DOHH2 (cell line): ENCODE results near the gene PIN4.

Experiments used
- EZH2phosphoT487 ChIP-seq: fragments of 200-600 bp; sonication (generic); IDR thresholded peaks from 2 replicates; pipeline ENCODE4 v1.6.1; 2017; ENCODE audit warnings: borderline replicate concordance, mild to moderate bottlenecking, antibody characterized with exemption, low read length, moderate library complexity, mixed read lengths
- TF ChIP-seq, protein P1 (sequence below): fragments of 200-600 bp; sonication (generic); IDR thresholded peaks from one replicate; pipeline ENCODE4 v1.5.1; 2014; ENCODE audit warnings: antibody characterized with exemption, mild to moderate bottlenecking, low read depth, low read length; ENCODE audit not compliant: poor library complexity, severe bottlenecking

DNA sequence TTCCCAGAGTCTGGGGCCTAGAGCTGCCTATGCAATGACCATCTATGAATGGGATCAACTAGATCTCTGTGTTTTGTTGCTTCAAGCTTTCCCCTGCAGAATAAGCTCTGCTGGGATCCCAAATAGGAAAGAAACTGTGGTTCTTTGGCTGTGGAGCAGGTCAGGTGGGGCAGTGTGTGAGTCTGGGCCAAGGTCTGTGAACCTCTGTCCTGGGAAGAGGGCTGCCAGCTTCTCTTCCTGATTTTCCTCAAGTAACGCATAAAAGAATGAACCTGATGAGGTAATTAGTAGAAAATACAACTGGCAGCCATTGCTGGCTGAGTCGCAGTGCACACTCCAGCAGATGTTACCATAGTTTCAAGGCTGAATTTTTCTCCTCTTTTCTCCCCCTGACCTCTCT is 4.6 kb upstream of the PIN4 start:
- TF ChIP-seq, protein P1, sequence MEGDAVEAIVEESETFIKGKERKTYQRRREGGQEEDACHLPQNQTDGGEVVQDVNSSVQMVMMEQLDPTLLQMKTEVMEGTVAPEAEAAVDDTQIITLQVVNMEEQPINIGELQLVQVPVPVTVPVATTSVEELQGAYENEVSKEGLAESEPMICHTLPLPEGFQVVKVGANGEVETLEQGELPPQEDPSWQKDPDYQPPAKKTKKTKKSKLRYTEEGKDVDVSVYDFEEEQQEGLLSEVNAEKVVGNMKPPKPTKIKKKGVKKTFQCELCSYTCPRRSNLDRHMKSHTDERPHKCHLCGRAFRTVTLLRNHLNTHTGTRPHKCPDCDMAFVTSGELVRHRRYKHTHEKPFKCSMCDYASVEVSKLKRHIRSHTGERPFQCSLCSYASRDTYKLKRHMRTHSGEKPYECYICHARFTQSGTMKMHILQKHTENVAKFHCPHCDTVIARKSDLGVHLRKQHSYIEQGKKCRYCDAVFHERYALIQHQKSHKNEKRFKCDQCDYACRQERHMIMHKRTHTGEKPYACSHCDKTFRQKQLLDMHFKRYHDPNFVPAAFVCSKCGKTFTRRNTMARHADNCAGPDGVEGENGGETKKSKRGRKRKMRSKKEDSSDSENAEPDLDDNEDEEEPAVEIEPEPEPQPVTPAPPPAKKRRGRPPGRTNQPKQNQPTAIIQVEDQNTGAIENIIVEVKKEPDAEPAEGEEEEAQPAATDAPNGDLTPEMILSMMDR: no peak
- no peak for TF ChIP-seq EZH2phosphoT487
